Astrocyte (in vitro differentiated cells and primary cell): ENCODE results near the gene GTF2F1. TPM values are rescaled to one million over a fixed set of nuclear protein-coding genes. Genes with fewer than 3 reads are reported as not detected.

Experiments used
- DNase-seq: peaks from one replicate; pipeline ENCODE4 v3.0.0-alpha.2; 2010; ENCODE audit warnings: low read depth
- FAIRE-seq: peaks from 2 replicates; lab custom pipeline; 2011; peaks lifted over from hg19 to GRCh38; lab: Jason Lieb, UNC
- H2AFZ ChIP-seq: 2 replicates; pipeline ENCODE4 v1.6.0; 2012; ENCODE audit warnings: low read depth, low read length, inconsistent platforms
- H3K27ac ChIP-seq: 2 replicates; pipeline ENCODE4 v1.5.1; 2011; ENCODE audit warnings: low read depth, low read length, inconsistent platforms
- H3K27me3 ChIP-seq: 2 replicates; pipeline ENCODE4 v1.6.0; 2011; ENCODE audit warnings: low read length, inconsistent platforms; ENCODE audit not compliant: insufficient read depth
- H3K36me3 ChIP-seq: 2 replicates; pipeline ENCODE4 v1.5.1; 2011; ENCODE audit warnings: low read length, inconsistent platforms; ENCODE audit not compliant: insufficient read depth
- H3K4me1 ChIP-seq: 2 replicates; pipeline ENCODE4 v1.5.1; 2011; ENCODE audit warnings: low read length, inconsistent platforms; ENCODE audit not compliant: insufficient read depth
- H3K4me2 ChIP-seq: 2 replicates; pipeline ENCODE4 v1.6.0; 2012; ENCODE audit warnings: low read length, inconsistent platforms
- H3K4me3 ChIP-seq: 2 replicates; pipeline ENCODE4 v1.5.1; 2011; ENCODE audit warnings: low read depth, mild to moderate bottlenecking, low read length, inconsistent platforms; ENCODE audit not compliant: insufficient read depth
- H3K79me2 ChIP-seq: 2 replicates; pipeline ENCODE4 v1.6.0; 2012; ENCODE audit warnings: mild to moderate bottlenecking, low read length, inconsistent platforms; ENCODE audit not compliant: insufficient read depth
- H3K9ac ChIP-seq: 2 replicates; pipeline ENCODE4 v1.6.0; 2012; ENCODE audit warnings: mild to moderate bottlenecking, low read length, inconsistent platforms
- H3K9me3 ChIP-seq: 2 replicates; pipeline ENCODE4 v1.5.1; 2012; ENCODE audit warnings: low read depth, mild to moderate bottlenecking, low read length, inconsistent platforms; ENCODE audit not compliant: insufficient read depth
- H4K20me1 ChIP-seq: 2 replicates; pipeline ENCODE4 v1.6.0; 2012; ENCODE audit warnings: low read length, inconsistent platforms; ENCODE audit not compliant: insufficient read depth
- H3K27ac Mint-ChIP-seq: one replicate; pipeline ENCODE4 v1.8.0; 2021; ENCODE audit warnings: mild to moderate bottlenecking, mixed read lengths; ENCODE audit not compliant: unreplicated experiment
- H3K27me3 Mint-ChIP-seq: one replicate; pipeline ENCODE4 v1.8.0; 2021; ENCODE audit warnings: low read depth, mixed read lengths; ENCODE audit not compliant: unreplicated experiment
- H3K36me3 Mint-ChIP-seq: one replicate; pipeline ENCODE4 v1.8.0; 2021; ENCODE audit warnings: low read depth, mixed read lengths; ENCODE audit not compliant: unreplicated experiment
- H3K4me1 Mint-ChIP-seq: one replicate; pipeline ENCODE4 v1.8.0; 2021; ENCODE audit warnings: low read depth, mixed read lengths; ENCODE audit not compliant: unreplicated experiment
- H3K4me3 Mint-ChIP-seq: one replicate; pipeline ENCODE4 v1.8.0; 2021; ENCODE audit warnings: mild to moderate bottlenecking, moderate library complexity, mixed read lengths; ENCODE audit not compliant: unreplicated experiment
- H3K9me3 Mint-ChIP-seq: one replicate; pipeline ENCODE4 v1.8.0; 2021; ENCODE audit warnings: mild to moderate bottlenecking, mixed read lengths; ENCODE audit not compliant: unreplicated experiment
- EZH2 ChIP-seq: IDR thresholded peaks from 2 replicates; pipeline ENCODE4 v1.6.1; 2012; ENCODE audit warnings: mild to moderate bottlenecking, low read length, inconsistent platforms; ENCODE audit not compliant: insufficient read depth
- total RNA-seq: library from RNA; stranded (reverse); gene quantifications from 2 replicates; pipeline ENCODE4 v1.2.1, GENCODE V29; 2021
- TF ChIP-seq, protein P1 (sequence below): IDR thresholded peaks from 2 replicates; pipeline ENCODE4 v1.5.1; 2011; ENCODE audit warnings: low read depth, mild to moderate bottlenecking, inconsistent platforms, low read length, moderate library complexity; ENCODE audit not compliant: insufficient read depth

GTF2F1 gene
- total RNA-seq, 1 donor from 2014 or later = 92.3 TPM

DNA sequence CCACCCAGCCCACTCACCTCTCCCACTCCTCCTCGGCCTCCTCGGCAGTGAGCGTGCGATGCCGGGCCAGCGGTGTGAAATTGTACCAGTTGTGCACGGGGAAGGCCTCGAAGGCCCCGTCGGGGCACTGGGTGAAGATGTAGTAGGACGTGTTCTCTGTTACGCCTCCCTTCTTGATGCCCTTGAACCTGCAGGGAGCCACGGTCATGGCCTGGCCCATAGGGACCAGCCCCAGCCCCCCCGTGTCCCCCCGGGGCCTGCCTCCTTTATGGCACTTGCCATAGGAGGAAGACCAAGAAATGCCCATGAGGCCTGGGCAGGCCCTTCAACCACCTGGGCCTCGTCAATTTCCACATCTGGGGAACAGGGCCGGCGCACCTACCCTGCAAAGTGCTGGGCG lies 5.6 kb downstream of the GTF2F1 start:
- Mint-ChIP-seq H3K4me1 (peaks cover 6% of the 10 kb centered on the region), H3K27ac (no peak overlapping the region), H3K9me3 (no peaks in the 10 kb centered on the region), H3K27me3 (no peaks in the 10 kb centered on the region), H3K4me3 (no peak overlapping the region), H3K36me3 (peaks cover 14% of the 10 kb centered on the region)
- Histone ChIP-seq H2AFZ (no peak overlapping the region), H3K9ac (no peak overlapping the region), H3K4me2 (no peak overlapping the region), H3K9me3 (no peaks in the 10 kb centered on the region), H3K27ac (no peak overlapping the region), H3K4me3 (no peak overlapping the region), H3K36me3 (peaks cover 25% of the 10 kb centered on the region), H4K20me1 (peaks cover 12% of the 10 kb centered on the region), H3K4me1 (peaks cover 4% of the 10 kb centered on the region), H3K79me2 (peaks cover 28% of the 10 kb centered on the region), H3K27me3 (no peaks in the 10 kb centered on the region)
- no peak for DNase-seq
- TF ChIP-seq EZH2 = no peak
- TF ChIP-seq, protein P1, sequence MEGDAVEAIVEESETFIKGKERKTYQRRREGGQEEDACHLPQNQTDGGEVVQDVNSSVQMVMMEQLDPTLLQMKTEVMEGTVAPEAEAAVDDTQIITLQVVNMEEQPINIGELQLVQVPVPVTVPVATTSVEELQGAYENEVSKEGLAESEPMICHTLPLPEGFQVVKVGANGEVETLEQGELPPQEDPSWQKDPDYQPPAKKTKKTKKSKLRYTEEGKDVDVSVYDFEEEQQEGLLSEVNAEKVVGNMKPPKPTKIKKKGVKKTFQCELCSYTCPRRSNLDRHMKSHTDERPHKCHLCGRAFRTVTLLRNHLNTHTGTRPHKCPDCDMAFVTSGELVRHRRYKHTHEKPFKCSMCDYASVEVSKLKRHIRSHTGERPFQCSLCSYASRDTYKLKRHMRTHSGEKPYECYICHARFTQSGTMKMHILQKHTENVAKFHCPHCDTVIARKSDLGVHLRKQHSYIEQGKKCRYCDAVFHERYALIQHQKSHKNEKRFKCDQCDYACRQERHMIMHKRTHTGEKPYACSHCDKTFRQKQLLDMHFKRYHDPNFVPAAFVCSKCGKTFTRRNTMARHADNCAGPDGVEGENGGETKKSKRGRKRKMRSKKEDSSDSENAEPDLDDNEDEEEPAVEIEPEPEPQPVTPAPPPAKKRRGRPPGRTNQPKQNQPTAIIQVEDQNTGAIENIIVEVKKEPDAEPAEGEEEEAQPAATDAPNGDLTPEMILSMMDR = no peak
- FAIRE-seq = no peak

DNA sequence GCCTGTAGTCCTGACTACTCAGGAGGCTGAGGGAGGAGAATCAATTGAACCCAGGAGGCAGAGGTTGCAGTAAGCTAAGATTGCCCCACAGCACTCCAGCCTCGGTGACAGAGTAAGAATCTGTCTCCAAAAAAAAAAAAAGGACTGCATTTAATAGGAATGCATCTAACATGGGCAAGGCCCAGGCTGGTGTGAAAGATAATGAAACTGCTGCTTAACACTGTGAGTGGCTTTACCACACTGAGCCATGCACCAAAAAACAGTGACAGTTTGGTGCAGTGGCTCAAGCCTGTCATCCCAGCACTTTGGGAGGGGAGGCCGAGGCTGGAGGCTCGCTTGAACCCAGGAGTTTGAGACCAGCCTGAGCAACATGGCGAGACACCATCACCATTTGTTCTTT lies 8.6 kb downstream of the GTF2F1 start:
- no peak for DNase-seq
- Histone ChIP-seq H3K9me3 (no peaks in the 10 kb centered on the region), H3K27ac (no peak overlapping the region), H3K36me3 (peaks cover 26% of the 10 kb centered on the region), H2AFZ (no peak overlapping the region), H3K79me2 (peaks cover 7% of the 10 kb centered on the region), H3K4me1 (no peaks in the 10 kb centered on the region), H3K4me2 (no peak overlapping the region), H3K27me3 (no peaks in the 10 kb centered on the region), H3K4me3 (no peak overlapping the region), H4K20me1 (peaks cover 13% of the 10 kb centered on the region), H3K9ac (no peak overlapping the region)
- H3K4me3 Mint-ChIP-seq = no peak overlapping the region
- H3K27me3 Mint-ChIP-seq = no peaks in the 10 kb centered on the region
- H3K36me3 Mint-ChIP-seq = peaks cover 20% of the 10 kb centered on the region
- no peaks in the 10 kb centered on the region for H3K4me1 Mint-ChIP-seq
- no peak for TF ChIP-seq EZH2
- TF ChIP-seq, protein P1 = no peak
- no peaks in the 10 kb centered on the region for H3K9me3 Mint-ChIP-seq
- FAIRE-seq = no peak
- H3K27ac Mint-ChIP-seq = no peak overlapping the region

DNA sequence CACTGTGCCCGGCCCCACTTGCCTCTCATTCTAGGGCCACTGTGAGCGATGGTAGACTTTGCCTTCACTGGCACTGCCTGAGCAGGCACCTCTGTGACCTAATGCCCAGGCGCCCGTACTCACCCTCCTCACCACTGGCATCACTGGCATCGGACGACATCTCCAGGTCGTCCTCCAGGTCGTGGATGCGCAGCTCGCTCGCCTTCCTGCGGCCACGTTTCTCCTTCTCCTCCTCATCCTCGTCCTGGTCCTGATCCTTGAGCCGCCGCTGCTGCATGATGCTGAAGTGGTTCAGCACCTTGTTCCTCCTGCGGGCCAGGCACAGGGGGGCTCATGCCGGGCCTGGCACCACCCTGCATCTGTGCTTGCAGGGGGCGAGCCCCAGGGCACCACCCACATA lies 9.8 kb downstream of the GTF2F1 start:
- TF ChIP-seq EZH2 = no peak
- TF ChIP-seq, protein P1 = no peak
- H3K9ac ChIP-seq = no peak overlapping the region
- H3K79me2 ChIP-seq = peaks cover 2% of the 10 kb centered on the region
- H3K4me1 ChIP-seq = peaks cover 3% of the 10 kb centered on the region
- no peak overlapping the region for H2AFZ ChIP-seq
- no peaks in the 10 kb centered on the region for H3K9me3 Mint-ChIP-seq
- peaks cover 9% of the 10 kb centered on the region for H4K20me1 ChIP-seq
- H3K36me3 Mint-ChIP-seq = peaks cover 18% of the 10 kb centered on the region
- peaks cover 28% of the 10 kb centered on the region for H3K36me3 ChIP-seq
- no peaks in the 10 kb centered on the region for H3K9me3 ChIP-seq
- H3K4me3 Mint-ChIP-seq = no peak overlapping the region
- DNase-seq (no peak), FAIRE-seq (no peak)
- H3K27ac Mint-ChIP-seq = no peak overlapping the region
- no peak overlapping the region for H3K4me2 ChIP-seq
- no peaks in the 10 kb centered on the region for H3K27me3 Mint-ChIP-seq
- H3K27ac ChIP-seq = no peak overlapping the region
- H3K27me3 ChIP-seq = no peaks in the 10 kb centered on the region
- no peak overlapping the region for H3K4me3 ChIP-seq
- peaks cover 2% of the 10 kb centered on the region for H3K4me1 Mint-ChIP-seq
